GM18909 (cell line): Measurements from ENCODE around the gene AP3S2.
"Not testable (repeated sequence)": the region's sequence is repeated elsewhere in the genome, so short reads cannot be mapped to it uniquely, and the experiment has no call there.

Source experiments
- ATAC-seq: cut with Tn5 transposase; IDR thresholded peaks from one replicate; pipeline ENCODE4 v1.9.1; 2021; ENCODE audit warnings: mild to moderate bottlenecking; ENCODE audit not compliant: unreplicated experiment, poor library complexity

AP3S2 gene

GRCh38 chr15:89785064-89785773, 108.6 kb downstream of the AP3S2 start:
- ATAC-seq, result no peak

DNA sequence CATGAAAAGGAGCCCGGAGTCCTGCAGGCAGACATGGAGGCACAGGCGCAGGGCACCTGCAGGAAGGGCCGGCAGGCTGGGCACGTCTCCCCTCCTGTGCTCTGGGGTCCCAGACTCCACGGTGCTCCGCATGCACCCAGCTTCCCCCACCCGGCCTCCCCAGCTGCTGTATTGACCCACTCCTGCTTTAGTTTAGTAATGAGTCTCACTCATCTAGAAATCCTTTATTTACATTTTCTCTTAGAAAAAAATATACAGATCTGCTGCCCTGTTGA, 109.2 kb downstream of the AP3S2 start:
- no peak for ATAC-seq

DNA sequence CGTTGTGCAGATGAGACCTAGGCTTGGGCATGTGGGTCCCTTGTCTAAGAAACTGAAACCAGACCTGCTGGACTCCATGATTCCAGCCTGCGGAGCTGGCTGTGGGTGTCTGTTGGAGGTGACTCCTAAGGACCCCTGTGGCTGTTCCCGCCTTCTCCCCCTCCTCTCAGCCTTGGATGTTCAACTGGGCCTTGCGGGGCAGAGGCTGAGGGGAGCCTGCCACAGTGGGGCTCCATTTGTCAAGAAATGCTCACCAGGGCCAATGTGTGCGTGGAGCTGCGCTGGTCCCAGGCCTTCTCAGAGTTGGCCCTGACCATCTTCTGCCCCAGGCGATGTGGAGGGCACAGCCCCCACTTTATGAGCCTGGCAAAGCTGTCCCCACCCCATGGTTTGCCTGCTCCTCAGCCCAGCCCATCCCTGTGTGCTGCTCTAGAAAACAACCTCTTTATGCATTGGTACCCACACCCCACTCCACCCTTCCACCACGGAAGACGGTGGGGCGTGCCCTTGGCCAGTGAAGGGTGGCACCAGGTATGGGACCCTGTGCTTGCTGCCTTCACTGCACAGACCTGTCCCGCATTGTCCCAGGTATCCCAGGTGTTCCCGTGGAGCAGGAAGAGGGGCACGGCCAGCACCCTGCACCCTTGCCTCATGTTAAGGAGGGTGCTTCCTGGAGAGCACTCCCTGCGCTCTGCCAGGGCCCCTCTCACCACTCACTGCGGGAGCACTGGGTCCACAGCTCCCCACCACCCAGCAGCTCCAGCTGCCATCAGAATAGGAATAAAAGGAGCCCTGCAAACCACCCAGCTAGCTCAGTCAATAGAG, 109.7 kb downstream of the AP3S2 start:
- no peak for ATAC-seq

GRCh38 chr15:89783111-89783860, 110.5 kb downstream of the AP3S2 start:
- ATAC-seq, result no peak

DNA sequence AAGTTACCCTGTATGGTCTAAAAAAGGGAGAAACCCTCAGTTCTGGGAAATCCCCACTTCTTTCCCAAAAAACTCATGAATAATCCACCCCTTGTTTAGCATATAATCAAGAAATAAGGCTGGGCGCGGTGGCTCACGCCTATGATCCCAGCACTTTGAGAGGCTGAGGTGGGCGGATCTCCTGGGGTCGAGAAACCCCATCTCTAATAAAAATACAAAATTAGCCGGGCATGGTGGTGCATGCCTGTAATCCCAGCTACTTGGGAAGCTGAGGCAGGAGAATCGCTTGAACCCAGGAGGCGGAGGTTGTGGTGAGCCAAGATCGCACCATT, 111.2 kb downstream of the AP3S2 start:
- ATAC-seq, result not testable (repeated sequence)

DNA sequence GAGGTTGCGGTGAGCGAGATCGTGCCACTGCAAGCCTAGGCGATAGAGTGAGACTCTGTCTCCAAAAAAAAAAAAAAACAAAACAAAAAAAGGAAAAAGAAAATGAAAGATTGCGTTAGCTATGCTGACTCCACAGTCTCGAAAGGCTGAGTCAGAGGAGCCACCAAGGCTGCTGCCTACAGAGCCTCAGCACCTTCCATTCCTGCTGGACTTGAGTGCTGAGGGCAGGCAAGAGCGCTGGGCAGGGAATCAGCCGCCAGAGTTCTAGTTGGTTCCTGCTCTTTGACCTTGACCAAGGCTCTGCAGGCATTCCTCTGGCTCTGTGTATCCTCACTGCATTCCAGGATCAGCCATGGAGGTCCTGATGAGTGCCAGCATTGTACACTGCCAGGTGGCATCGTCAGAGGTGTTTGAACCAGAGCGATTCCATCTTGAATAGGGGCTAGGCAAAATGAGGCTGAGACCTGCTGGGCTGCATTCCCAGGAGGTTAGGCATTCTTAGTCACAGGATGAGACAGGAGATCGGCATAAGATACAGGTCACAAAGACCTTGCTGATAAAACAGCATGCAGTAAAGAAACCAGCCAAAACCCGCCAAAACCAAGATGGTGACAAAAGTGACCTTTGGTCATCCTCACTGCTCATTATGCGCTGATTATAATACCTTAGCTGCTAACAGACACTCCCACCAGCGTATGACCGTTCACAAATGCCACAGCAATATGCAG, 111.7 kb downstream of the AP3S2 start:
- ATAC-seq, result no peak

- ATAC-seq, result no peak
These were observed 112.7 kb downstream of the AP3S2 start for GRCh38 chr15:89781055-89781454.

DNA sequence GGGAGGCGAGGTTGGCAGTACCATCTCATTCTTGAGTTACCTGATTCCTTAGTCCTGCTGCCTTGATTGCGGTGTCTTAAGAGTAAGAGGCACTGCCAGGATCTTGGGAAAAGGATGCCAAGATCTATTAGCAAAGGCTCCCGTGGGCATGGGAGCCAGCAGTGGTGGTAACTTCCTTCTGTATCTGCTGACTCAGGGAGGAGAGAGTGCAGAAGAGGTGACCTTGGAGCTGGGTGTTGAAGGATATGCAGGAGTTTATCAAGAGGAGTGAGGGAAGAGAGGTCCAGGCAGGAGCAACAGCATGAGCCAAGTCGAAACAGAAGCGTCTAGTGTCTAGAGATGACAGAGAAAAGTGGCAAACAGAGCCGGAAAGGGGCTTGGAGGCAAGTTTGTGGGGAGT, 113.2 kb downstream of the AP3S2 start:
- no peak for ATAC-seq
